Fibroblast of lung (primary cell): ENCODE measurements around the gene DYSF.

Experiments
- CTCF ChIP-seq, 2 donors: IDR thresholded peaks in 1 of 2; conservative IDR thresholded peaks in 1 of 2; 1 replicate in 1 of 2; 2 replicates in 1 of 2; pipeline ENCODE4 v1.5.1; 2011 to 2012; ENCODE audit warnings: low read length in 2 of 2, control low read depth in 1 of 2, inconsistent platforms in 1 of 2, low read depth in 1 of 2, mild to moderate bottlenecking in 1 of 2
- EZH2 ChIP-seq: IDR thresholded peaks from 2 replicates; pipeline ENCODE4 v1.5.1; 2012; ENCODE audit warnings: low read length, control low read depth, mild to moderate bottlenecking; ENCODE audit errors: missing control alignments

DNA sequence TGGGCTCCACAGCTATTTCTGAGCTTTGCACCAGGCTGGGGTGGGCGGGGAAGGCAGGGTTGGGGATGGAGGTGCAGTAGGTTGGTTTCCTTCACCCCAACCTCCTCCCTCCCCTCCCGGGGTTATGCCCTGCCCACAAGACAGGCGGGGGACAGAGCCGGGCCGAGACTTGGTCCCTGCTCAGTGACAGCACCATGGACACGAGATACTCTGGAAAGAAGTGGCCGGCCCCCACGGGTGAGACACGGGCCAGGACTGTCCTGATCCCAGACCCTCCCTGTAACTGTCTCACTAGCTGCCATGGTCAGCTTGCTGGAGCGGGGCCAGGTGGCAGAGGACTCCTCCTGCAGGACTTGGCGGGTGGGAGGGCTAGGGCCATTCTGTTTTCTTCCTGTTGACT is 59.7 kb downstream of the DYSF start:
- TF ChIP-seq CTCF (conservative IDR thresholded peaks at IDR 0.05 in 1 of 2, IDR thresholded peaks at IDR 0.05 in 1 of 2; ENCODE audit: low read depth in 1 of 2, low read length in 2 of 2) = no peak
- no peak for TF ChIP-seq EZH2
